HEK293T (cell line): ENCODE measurements around the gene TMEM273.

Source experiments
- CTCF ChIA-PET: fragments of 350-600 bp; formaldehyde crosslinking; extraction: SDS; loops from one replicate; lab custom pipeline; 2021; ENCODE audit warnings: antibody characterized with exemption, inconsistent platforms; lab: Yijun Ruan, JAX
- POLR2A ChIA-PET: fragments of 350-600 bp; formaldehyde crosslinking; extraction: SDS; loops from one replicate; lab custom pipeline; 2020; ENCODE audit warnings: antibody characterized with exemption, inconsistent platforms; lab: Yijun Ruan, JAX
- DNase-seq: peaks from one replicate; pipeline ENCODE4 v3.0.0; 2012; ENCODE audit warnings: mixed read lengths; ENCODE audit errors: extremely low spot score
- ARNT ChIP-seq: fragments of 450-650 bp; IDR thresholded peaks from 2 replicates; pipeline ENCODE4 v1.6.1; 2017; ENCODE audit warnings: mild to moderate bottlenecking
- BHLHE40 ChIP-seq: fragments of 450-650 bp; IDR thresholded peaks from 2 replicates; pipeline ENCODE4 v1.6.1; 2016; ENCODE audit warnings: mild to moderate bottlenecking, moderate library complexity, borderline replicate concordance
- CTBP1 ChIP-seq: fragments of 450-650 bp; IDR thresholded peaks from 2 replicates; pipeline ENCODE4 v1.6.1; 2016; ENCODE audit warnings: borderline replicate concordance
- ELF4 ChIP-seq: fragments of 450-650 bp; IDR thresholded peaks from 2 replicates; pipeline ENCODE4 v1.6.1; 2017; ENCODE audit warnings: antibody characterized with exemption
- FOXA1 ChIP-seq: fragments of 450-650 bp; IDR thresholded peaks from 2 replicates; pipeline ENCODE4 v1.6.1; 2016; ENCODE audit warnings: mild to moderate bottlenecking
- FOXK2 ChIP-seq: fragments of 450-650 bp; IDR thresholded peaks from 2 replicates; pipeline ENCODE4 v1.6.1; 2016; ENCODE audit warnings: mild to moderate bottlenecking
- FOXM1 ChIP-seq: fragments of 450-650 bp; IDR thresholded peaks from 2 replicates; pipeline ENCODE4 v1.6.1; 2017; ENCODE audit warnings: mild to moderate bottlenecking, borderline replicate concordance
- HDGF ChIP-seq: fragments of 450-650 bp; IDR thresholded peaks from 2 replicates; pipeline ENCODE4 v1.6.1; 2017; ENCODE audit warnings: antibody characterized with exemption, borderline replicate concordance
- L3MBTL2 ChIP-seq: fragments of 450-650 bp; conservative IDR thresholded peaks from 2 replicates; pipeline ENCODE4 v1.6.1; 2016; ENCODE audit warnings: mild to moderate bottlenecking
- LEF1 ChIP-seq: fragments of 450-650 bp; IDR thresholded peaks from 2 replicates; pipeline ENCODE4 v1.6.1; 2017; ENCODE audit warnings: mild to moderate bottlenecking, borderline replicate concordance
- NFRKB ChIP-seq: fragments of 450-650 bp; IDR thresholded peaks from 2 replicates; pipeline ENCODE4 v1.6.1; 2016; ENCODE audit warnings: mild to moderate bottlenecking, moderate library complexity
- PKNOX1 ChIP-seq: fragments of 450-650 bp; IDR thresholded peaks from 2 replicates; pipeline ENCODE4 v1.6.1; 2016
- SP1 ChIP-seq: fragments of 450-650 bp; IDR thresholded peaks from 2 replicates; pipeline ENCODE4 v1.6.1; 2017
- SUZ12 ChIP-seq: fragments of 450-650 bp; IDR thresholded peaks from 2 replicates; pipeline ENCODE4 v1.6.1; 2016; ENCODE audit warnings: mild to moderate bottlenecking
- TARDBP ChIP-seq: fragments of 450-650 bp; IDR thresholded peaks from 2 replicates; pipeline ENCODE4 v1.6.1; 2016
- ZNF384 ChIP-seq: fragments of 450-650 bp; IDR thresholded peaks from 2 replicates; pipeline ENCODE4 v1.6.1; 2016

TMEM273 gene

GRCh38 chr10:49178489-49179471 is 9.4 kb downstream of the TMEM273 start:
- ChIA-PET CTCF (no interaction called here), POLR2A (no interaction called here)
- no peak for DNase-seq
- no peak for TF ChIP-seq ARNT

GRCh38 chr10:49177391-49178355 is 10.5 kb downstream of the TMEM273 start:
- no peak for DNase-seq
- no peak for TF ChIP-seq BHLHE40
- no peak for TF ChIP-seq FOXM1
- no peak for TF ChIP-seq TARDBP
- TF ChIP-seq L3MBTL2, result no peak
- no peak for TF ChIP-seq NFRKB
- no peak for TF ChIP-seq LEF1
- no peak for TF ChIP-seq ARNT
- no peak for TF ChIP-seq ELF4
- no peak for TF ChIP-seq ZNF384
- TF ChIP-seq HDGF, result no peak
- TF ChIP-seq FOXA1, result no peak
- no peak for TF ChIP-seq SP1
- TF ChIP-seq PKNOX1, result no peak
- CTCF ChIA-PET, result no interaction called here
- POLR2A ChIA-PET, result no interaction called here

GRCh38 chr10:49176310-49177268 is 11.6 kb downstream of the TMEM273 start:
- no peak for TF ChIP-seq FOXA1
- TF ChIP-seq L3MBTL2, result no peak
- no peak for TF ChIP-seq BHLHE40
- no peak for TF ChIP-seq PKNOX1
- no peak for TF ChIP-seq SP1
- no peak for TF ChIP-seq HDGF
- no peak for TF ChIP-seq ARNT
- no peak for TF ChIP-seq NFRKB
- no peak for TF ChIP-seq CTBP1
- no peak for TF ChIP-seq FOXK2
- no peak for TF ChIP-seq TARDBP
- no peak for TF ChIP-seq ZNF384
- POLR2A ChIA-PET, result no interaction called here
- no peak for DNase-seq
- CTCF ChIA-PET, result no interaction called here

GRCh38 chr10:49175587-49176309 is 12.4 kb downstream of the TMEM273 start:
- DNase-seq, result no peak
- TF ChIP-seq TARDBP (no peak), ELF4 (no peak), SUZ12 (no peak), NFRKB (no peak), BHLHE40 (no peak), FOXA1 (no peak), L3MBTL2 (no peak), FOXM1 (no peak), ZNF384 (no peak), SP1 (no peak), FOXK2 (no peak), ARNT (no peak), HDGF (no peak), CTBP1 (no peak), PKNOX1 (no peak), LEF1 (no peak)
- CTCF ChIA-PET, result interaction anchor here (3.0 kb wide), 1 partner anchor 11 kb away, joined by 9 read pairs; no protein-coding TSS in a partner anchor
- POLR2A ChIA-PET, result no interaction called here

GRCh38 chr10:49174926-49175500 is 13.2 kb downstream of the TMEM273 start:
- ChIA-PET CTCF (interaction anchor here (3.0 kb wide), 1 partner anchor 10 kb away, joined by 9 read pairs; no protein-coding TSS in a partner anchor), POLR2A (no interaction called here)
- no peak for DNase-seq
- TF ChIP-seq L3MBTL2 (no peak), LEF1 (no peak), ELF4 (no peak), SUZ12 (no peak), NFRKB (no peak), BHLHE40 (no peak), ZNF384 (no peak), HDGF (no peak), FOXM1 (no peak)
